ENCODE measurements around the gene EDIL3. TPM values are rescaled to one million over a fixed set of nuclear protein-coding genes. Genes with fewer than 3 reads are reported as not detected.
"Not testable (repeated sequence)": the region's sequence is repeated elsewhere in the genome, so short reads cannot be mapped to it uniquely, and the experiment has no call there.

Gene EDIL3
- total RNA-seq, 4 donors from 2014 or later, result 15.9 to 29.3 (median 24.8) TPM

GRCh38 chr5:84045964-84046363 lies 338.7 kb downstream of the EDIL3 start:
- Histone ChIP-seq H3K36me3 (peaks cover 0 to 8% (median 0%) of the 10 kb centered on the region in 3 donors), H3K27ac (no peak overlapping the region), H3K4me1 (no peaks in the 10 kb centered on the region), H3K9me3 (peaks cover 0 to 10% (median 0%) of the 10 kb centered on the region in 4 donors), H3K4me3 (no peak overlapping the region), H3K27me3 (no peaks in the 10 kb centered on the region)
- TF ChIP-seq CTCF (IDR thresholded peaks at IDR 0.05) (no peak), POLR2A (IDR thresholded peaks at IDR 0.05) (no peak), EP300 (IDR thresholded peaks at IDR 0.05) (no peak)
- WGBS, 2 donors, result 87 to 88% methylated on average over 3 of the region's 3 CpGs
- no peak for DNase-seq (ENCODE audit: low spot score in 2 of 2)

GRCh38 chr5:84036842-84037241 lies 347.8 kb downstream of the EDIL3 start:
- no peak overlapping the region for H3K4me3 ChIP-seq
- WGBS, 2 donors, result 83 to 92% methylated on average over 1 of the region's 1 CpG
- no peaks in the 10 kb centered on the region for H3K27me3 ChIP-seq
- H3K4me1 ChIP-seq, result no peaks in the 10 kb centered on the region
- no peaks in the 10 kb centered on the region for H3K9me3 ChIP-seq
- no peak overlapping the region for H3K27ac ChIP-seq
- DNase-seq (ENCODE audit: low spot score in 2 of 2), result no peak
- TF ChIP-seq EP300 (IDR thresholded peaks at IDR 0.05) (no peak), CTCF (IDR thresholded peaks at IDR 0.05) (no peak), POLR2A (IDR thresholded peaks at IDR 0.05) (no peak)
- no peaks in the 10 kb centered on the region for H3K36me3 ChIP-seq

- Histone ChIP-seq H3K9me3 (no peaks in the 10 kb centered on the region), H3K36me3 (no peaks in the 10 kb centered on the region), H3K27me3 (no peaks in the 10 kb centered on the region), H3K4me3 (no peak overlapping the region), H3K4me1 (no peaks in the 10 kb centered on the region), H3K27ac (no peak overlapping the region)
- DNase-seq (ENCODE audit: low spot score in 2 of 2), result no peak
- no peak for TF ChIP-seq POLR2A (IDR thresholded peaks at IDR 0.05)
- TF ChIP-seq CTCF (IDR thresholded peaks at IDR 0.05), result no peak
- TF ChIP-seq EP300 (IDR thresholded peaks at IDR 0.05), result no peak
Observed at GRCh38 chr5:84032324-84032723, 352.4 kb downstream of the EDIL3 start.

- H3K9me3 ChIP-seq, result no peaks in the 10 kb centered on the region
- H3K36me3 ChIP-seq, result no peaks in the 10 kb centered on the region
- WGBS, 2 donors, result 87 to 89% methylated on average over 4 of the region's 4 CpGs
- no peak overlapping the region for H3K4me3 ChIP-seq
- H3K27me3 ChIP-seq, result no peaks in the 10 kb centered on the region
- no peaks in the 10 kb centered on the region for H3K4me1 ChIP-seq
- TF ChIP-seq CTCF (IDR thresholded peaks at IDR 0.05) (no peak), POLR2A (IDR thresholded peaks at IDR 0.05) (no peak), EP300 (IDR thresholded peaks at IDR 0.05) (no peak)
- no peak overlapping the region for H3K27ac ChIP-seq
- DNase-seq (ENCODE audit: low spot score in 2 of 2), result no peak
Observed at GRCh38 chr5:84028093-84028492, 356.6 kb downstream of the EDIL3 start.

- not testable (repeated sequence) for H3K36me3 ChIP-seq; H3K4me3 ChIP-seq; H3K27me3 ChIP-seq; H3K9me3 ChIP-seq; DNase-seq (ENCODE audit: low spot score in 2 of 2); H3K4me1 ChIP-seq; H3K27ac ChIP-seq
- 87 to 90% methylated on average over 3 of the region's 3 CpGs for WGBS, 2 donors
Observed at GRCh38 chr5:84018521-84018920, 366.2 kb downstream of the EDIL3 start.

- no peaks in the 10 kb centered on the region for H3K9me3 ChIP-seq
- no peaks in the 10 kb centered on the region for H3K4me1 ChIP-seq
- TF ChIP-seq EP300 (IDR thresholded peaks at IDR 0.05) (no peak), POLR2A (IDR thresholded peaks at IDR 0.05) (no peak), CTCF (IDR thresholded peaks at IDR 0.05) (no peak)
- H3K27me3 ChIP-seq, result no peaks in the 10 kb centered on the region
- H3K27ac ChIP-seq, result no peak overlapping the region
- no peaks in the 10 kb centered on the region for H3K36me3 ChIP-seq
- no peak overlapping the region for H3K4me3 ChIP-seq
- 48 to 51% methylated on average over 4 of the region's 4 CpGs for WGBS, 2 donors
- DNase-seq (ENCODE audit: low spot score in 2 of 2), result no peak
Observed at GRCh38 chr5:84017523-84018172, 367.0 kb downstream of the EDIL3 start.

All from tibial nerve (tissue), 4 donors.